ENCODE data around the gene MAFG. TPM values are rescaled to one million over a fixed set of nuclear protein-coding genes. Genes with fewer than 3 reads are reported as not detected.

Gene MAFG
- total and polyA plus RNA-seq, 5 donors: 16.6 to 28.9 (median 25.9) TPM

- no peak overlapping the region for H3K27ac ChIP-seq (ENCODE audit: low read length)
- peak overlapping the region; percentile 86 for H3K4me3 ChIP-seq (ENCODE audit: low read length)
- no peaks in the 10 kb centered on the region for H3K4me1 ChIP-seq (ENCODE audit: control insufficient read depth, insufficient read depth, low read length)
- ATAC-seq: no peak
- H3K9me3 ChIP-seq (ENCODE audit: control insufficient read depth, low read length): no peaks in the 10 kb centered on the region
- intact Hi-C loops (cut with DNase I): no loop called here
- no peak for DNase-seq
- no peaks in the 10 kb centered on the region for H3K27me3 ChIP-seq (ENCODE audit: control insufficient read depth, insufficient read depth)
- 36% methylated on average over 23 of the region's 23 CpGs for WGBS
Measured at GRCh38 chr17:81909966-81910839, 17.3 kb downstream of the MAFG start.

- no peaks in the 10 kb centered on the region for H3K9me3 ChIP-seq (ENCODE audit: control insufficient read depth, low read length)
- intact Hi-C loops (cut with DNase I): no loop called here
- H3K4me1 ChIP-seq (ENCODE audit: control insufficient read depth, insufficient read depth, low read length): no peaks in the 10 kb centered on the region
- WGBS: 96% methylated on average over 12 of the region's 12 CpGs
- no peaks in the 10 kb centered on the region for H3K27me3 ChIP-seq (ENCODE audit: control insufficient read depth, insufficient read depth)
- DNase-seq (peak in 1 of 3 donors; percentile 63), ATAC-seq (no peak)
- H3K27ac ChIP-seq (ENCODE audit: low read length): no peak overlapping the region
- H3K4me3 ChIP-seq (ENCODE audit: low read length): no peak overlapping the region
Measured at GRCh38 chr17:81909231-81909630, 18.3 kb downstream of the MAFG start.

- Histone ChIP-seq H3K27me3 (ENCODE audit: control insufficient read depth, insufficient read depth) (no peaks in the 10 kb centered on the region), H3K27ac (ENCODE audit: low read length) (no peak overlapping the region), H3K9me3 (ENCODE audit: control insufficient read depth, low read length) (no peaks in the 10 kb centered on the region), H3K4me1 (ENCODE audit: control insufficient read depth, insufficient read depth, low read length) (no peaks in the 10 kb centered on the region), H3K4me3 (ENCODE audit: low read length) (no peak overlapping the region)
- 97% methylated on average over 11 of the region's 11 CpGs for WGBS
- DNase-seq (no peak), ATAC-seq (no peak)
- intact Hi-C loops (cut with DNase I): no loop called here
Measured at GRCh38 chr17:81908793-81909192, 18.7 kb downstream of the MAFG start.

- DNase-seq: peak in 1 of 3 donors; percentile 40
- no peak overlapping the region for H3K4me3 ChIP-seq (ENCODE audit: low read length)
- no peaks in the 10 kb centered on the region for H3K27me3 ChIP-seq (ENCODE audit: control insufficient read depth, insufficient read depth)
- WGBS: 91% methylated on average over 26 of the region's 26 CpGs
- ATAC-seq: no peak
- no peak overlapping the region for H3K27ac ChIP-seq (ENCODE audit: low read length)
- no peaks in the 10 kb centered on the region for H3K4me1 ChIP-seq (ENCODE audit: control insufficient read depth, insufficient read depth, low read length)
- H3K9me3 ChIP-seq (ENCODE audit: control insufficient read depth, low read length): no peaks in the 10 kb centered on the region
- intact Hi-C loops (cut with DNase I): no loop called here
Measured at GRCh38 chr17:81907219-81908145, 20.1 kb downstream of the MAFG start.

GRCh38 chr17:81906476-81907218 is 20.9 kb downstream of the MAFG start:
- no peaks in the 10 kb centered on the region for H3K9me3 ChIP-seq (ENCODE audit: control insufficient read depth, low read length)
- no peak overlapping the region for H3K27ac ChIP-seq (ENCODE audit: low read length)
- WGBS: 92% methylated on average over 15 of the region's 15 CpGs
- H3K4me3 ChIP-seq (ENCODE audit: low read length): no peak overlapping the region
- DNase-seq (no peak), ATAC-seq (no peak)
- intact Hi-C loops (cut with DNase I): no loop called here
- no peaks in the 10 kb centered on the region for H3K4me1 ChIP-seq (ENCODE audit: control insufficient read depth, insufficient read depth, low read length)
- no peaks in the 10 kb centered on the region for H3K27me3 ChIP-seq (ENCODE audit: control insufficient read depth, insufficient read depth)

GRCh38 chr17:81905993-81906392 is 21.5 kb downstream of the MAFG start:
- no peak for ATAC-seq
- Histone ChIP-seq H3K4me1 (ENCODE audit: control insufficient read depth, insufficient read depth, low read length) (no peaks in the 10 kb centered on the region), H3K27me3 (ENCODE audit: control insufficient read depth, insufficient read depth) (no peaks in the 10 kb centered on the region), H3K4me3 (ENCODE audit: low read length) (no peak overlapping the region), H3K9me3 (ENCODE audit: control insufficient read depth, low read length) (no peaks in the 10 kb centered on the region), H3K27ac (ENCODE audit: low read length) (no peak overlapping the region)
- DNase-seq: no peak
- intact Hi-C loops (cut with DNase I): no loop called here
- 93% methylated on average over 10 of the region's 10 CpGs for WGBS

- Histone ChIP-seq H3K27ac (ENCODE audit: low read length) (no peak overlapping the region), H3K9me3 (ENCODE audit: control insufficient read depth, low read length) (no peaks in the 10 kb centered on the region), H3K27me3 (ENCODE audit: control insufficient read depth, insufficient read depth) (no peaks in the 10 kb centered on the region), H3K4me3 (ENCODE audit: low read length) (no peak overlapping the region), H3K4me1 (ENCODE audit: control insufficient read depth, insufficient read depth, low read length) (no peaks in the 10 kb centered on the region)
- ATAC-seq (no peak), DNase-seq (peak in 2 of 3 donors; percentile 33 to 54)
- WGBS: 93% methylated on average over 16 of the region's 16 CpGs
- intact Hi-C loops (cut with DNase I): no loop called here
Measured at GRCh38 chr17:81905424-81905875, 22.1 kb downstream of the MAFG start.

GRCh38 chr17:81904600-81905423 is 22.7 kb downstream of the MAFG start:
- WGBS: 91% methylated on average over 28 of the region's 28 CpGs

GRCh38 chr17:81903896-81904599 is 23.5 kb downstream of the MAFG start:
- intact Hi-C loops (cut with DNase I): no loop called here
- Histone ChIP-seq H3K4me3 (ENCODE audit: low read length) (no peak overlapping the region), H3K27me3 (ENCODE audit: control insufficient read depth, insufficient read depth) (no peaks in the 10 kb centered on the region)

More at GRCh38 chr17:81904600-81905423, 22.7 kb downstream of the MAFG start:
- H3K4me3 ChIP-seq (ENCODE audit: low read length): no peak overlapping the region
- ATAC-seq (no peak), DNase-seq (peak in 1 of 3 donors; percentile 21)
- no peaks in the 10 kb centered on the region for H3K9me3 ChIP-seq (ENCODE audit: control insufficient read depth, low read length)
- intact Hi-C loops (cut with DNase I): no loop called here
- H3K4me1 ChIP-seq (ENCODE audit: control insufficient read depth, insufficient read depth, low read length): no peaks in the 10 kb centered on the region
- H3K27me3 ChIP-seq (ENCODE audit: control insufficient read depth, insufficient read depth): no peaks in the 10 kb centered on the region
- H3K27ac ChIP-seq (ENCODE audit: low read length): no peak overlapping the region

More at GRCh38 chr17:81903896-81904599, 23.5 kb downstream of the MAFG start:
- Histone ChIP-seq H3K27ac (ENCODE audit: low read length) (no peak overlapping the region), H3K4me1 (ENCODE audit: control insufficient read depth, insufficient read depth, low read length) (no peaks in the 10 kb centered on the region), H3K9me3 (ENCODE audit: control insufficient read depth, low read length) (no peaks in the 10 kb centered on the region)
- DNase-seq: no peak
- no peak for ATAC-seq
- 93% methylated on average over 24 of the region's 24 CpGs for WGBS

All from right cardiac atrium (tissue), 5 donors.